GM19438 (cell line): ENCODE results near the gene TBC1D20.

Experiments used
- ATAC-seq: cut with Tn5 transposase; IDR thresholded peaks from one replicate; pipeline ENCODE4 v1.9.1; 2021; ENCODE audit warnings: low read depth; ENCODE audit not compliant: unreplicated experiment

Gene TBC1D20

DNA sequence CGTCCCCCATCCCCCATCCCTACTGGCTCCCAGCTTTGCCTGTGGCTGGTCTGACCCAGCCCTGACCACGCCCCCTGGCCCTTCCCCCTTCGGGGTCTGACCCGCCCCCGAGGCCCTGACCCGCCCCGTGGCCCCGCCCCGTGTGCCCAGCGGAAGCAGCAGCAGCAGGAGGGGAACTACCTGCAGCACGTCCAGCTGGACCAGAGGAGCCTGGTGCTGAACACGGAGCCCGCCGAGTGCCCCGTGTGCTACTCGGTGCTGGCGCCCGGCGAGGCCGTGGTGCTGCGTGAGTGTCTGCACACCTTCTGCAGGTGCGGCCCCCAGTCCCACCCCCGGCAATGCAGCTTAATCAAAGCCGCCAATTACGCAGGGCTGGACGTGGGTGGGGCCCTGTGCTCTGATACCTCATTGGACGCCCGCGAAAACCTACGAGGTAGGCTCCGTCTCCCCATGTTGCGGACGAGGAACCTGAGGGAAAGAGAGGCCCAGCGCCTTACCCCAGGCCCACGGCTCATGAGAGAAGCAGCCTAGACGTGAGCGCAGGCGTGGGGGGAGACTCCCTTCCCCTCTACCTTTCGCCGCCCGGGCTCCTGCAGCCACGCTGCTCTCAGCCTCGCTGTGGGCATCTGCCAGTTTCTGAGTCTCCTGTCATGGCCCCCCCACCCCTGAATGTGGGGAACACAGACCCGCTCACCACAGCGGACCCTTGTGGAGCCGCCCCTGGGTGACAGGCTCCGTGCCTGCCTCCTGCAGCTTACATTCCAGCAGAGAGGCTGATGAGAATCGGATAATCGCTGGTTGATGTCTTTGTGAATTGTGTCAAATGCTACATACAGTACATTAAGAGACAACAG, 41.4 kb downstream of the TBC1D20 start:
- no peak for ATAC-seq

DNA sequence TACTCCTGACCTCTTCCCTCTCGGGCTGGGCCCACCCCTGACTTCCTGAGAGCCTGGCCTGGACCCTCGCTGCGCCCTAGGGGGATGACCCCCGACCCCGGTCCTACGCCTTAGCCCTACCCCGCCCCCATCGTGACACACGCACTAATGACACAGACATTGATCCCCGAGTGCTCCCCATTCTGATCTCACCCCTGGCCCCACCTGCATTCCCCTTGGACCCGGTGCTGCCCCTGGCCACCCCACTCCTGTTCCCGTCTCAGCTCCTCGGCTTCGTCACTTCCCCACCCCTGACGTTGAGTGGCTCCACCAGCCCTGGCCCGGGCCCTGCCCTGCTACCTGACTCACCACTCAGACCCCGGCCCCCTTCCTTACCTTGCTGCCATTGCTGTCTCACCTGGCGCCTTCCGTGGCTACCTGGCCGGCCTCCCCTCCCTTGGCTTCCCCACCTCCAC, 42.1 kb downstream of the TBC1D20 start:
- no peak for ATAC-seq

DNA sequence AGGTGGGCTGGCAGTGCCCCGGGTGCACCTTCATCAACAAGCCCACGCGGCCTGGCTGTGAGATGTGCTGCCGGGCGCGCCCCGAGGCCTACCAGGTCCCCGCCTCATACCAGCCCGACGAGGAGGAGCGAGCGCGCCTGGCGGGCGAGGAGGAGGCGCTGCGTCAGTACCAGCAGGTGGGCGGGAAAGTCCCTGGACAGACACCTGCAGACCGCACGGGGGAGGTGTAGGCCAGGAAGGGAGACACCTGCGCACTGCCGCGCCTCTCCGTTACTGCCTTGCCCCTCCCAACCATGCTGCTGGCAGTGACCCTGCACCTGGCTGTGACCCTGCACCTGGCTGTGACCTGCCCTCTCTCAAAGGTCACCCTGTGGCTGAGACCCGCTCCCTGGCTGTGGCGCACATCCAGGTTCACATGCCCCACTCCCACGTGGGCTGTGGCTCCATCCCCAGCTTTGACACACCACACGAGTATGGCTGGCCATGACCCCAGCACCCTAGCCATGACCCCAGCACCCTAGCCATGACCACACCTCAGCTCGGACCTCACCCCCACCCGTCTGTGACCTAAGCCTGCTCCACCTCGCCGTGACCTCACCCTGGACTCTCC, 42.7 kb downstream of the TBC1D20 start:
- no peak for ATAC-seq

DNA sequence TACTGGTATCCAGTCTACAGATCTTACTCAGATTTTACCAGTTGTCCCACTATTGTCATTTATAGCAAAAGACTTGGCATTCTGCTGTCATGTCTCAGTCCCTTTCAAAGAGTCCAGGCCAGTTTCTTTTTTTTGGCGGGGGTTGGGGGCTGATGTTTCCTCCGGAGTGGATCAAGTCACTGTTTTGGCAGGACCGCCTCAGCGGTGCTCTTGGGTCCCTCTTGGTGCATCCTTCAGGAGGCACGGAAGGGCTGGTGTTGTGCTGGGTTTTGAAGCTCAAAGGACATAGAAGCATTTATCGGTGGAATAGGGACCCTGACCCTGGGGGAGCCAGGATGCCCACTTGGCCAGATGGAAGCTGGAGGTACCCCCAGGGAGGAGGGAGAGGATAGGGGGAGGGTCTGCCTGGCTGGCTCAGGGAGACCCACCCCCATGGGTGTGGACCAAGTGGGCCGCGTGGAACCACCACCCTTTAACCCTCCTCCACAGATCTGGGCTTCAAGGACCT, 43.4 kb downstream of the TBC1D20 start:
- ATAC-seq: no peak

DNA sequence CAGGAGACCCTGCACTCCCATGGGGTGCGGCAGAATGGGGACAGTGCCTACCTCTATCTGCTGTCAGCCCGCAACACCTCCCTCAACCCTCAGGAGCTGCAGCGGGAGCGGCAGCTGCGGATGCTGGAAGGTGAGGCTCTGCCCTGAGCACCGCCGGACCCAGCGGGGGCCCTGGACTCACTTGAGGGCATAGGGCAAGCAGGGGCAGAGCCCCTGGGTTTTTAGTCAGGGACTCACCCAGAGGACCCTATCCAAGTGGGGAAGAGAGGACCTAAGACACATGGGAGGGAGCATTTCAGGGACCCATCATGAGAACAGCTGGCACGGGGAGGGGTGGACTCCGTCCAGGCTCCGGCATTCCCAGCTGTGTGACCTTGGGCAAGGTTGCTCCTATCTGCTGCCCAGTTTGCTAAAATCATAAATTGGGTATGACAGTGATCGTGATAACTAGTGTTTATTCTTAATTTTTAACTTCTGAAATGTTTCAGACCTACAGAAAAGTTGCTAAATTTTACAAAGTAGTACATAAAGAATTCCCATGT, 44.5 kb downstream of the TBC1D20 start:
- ATAC-seq: no peak

DNA sequence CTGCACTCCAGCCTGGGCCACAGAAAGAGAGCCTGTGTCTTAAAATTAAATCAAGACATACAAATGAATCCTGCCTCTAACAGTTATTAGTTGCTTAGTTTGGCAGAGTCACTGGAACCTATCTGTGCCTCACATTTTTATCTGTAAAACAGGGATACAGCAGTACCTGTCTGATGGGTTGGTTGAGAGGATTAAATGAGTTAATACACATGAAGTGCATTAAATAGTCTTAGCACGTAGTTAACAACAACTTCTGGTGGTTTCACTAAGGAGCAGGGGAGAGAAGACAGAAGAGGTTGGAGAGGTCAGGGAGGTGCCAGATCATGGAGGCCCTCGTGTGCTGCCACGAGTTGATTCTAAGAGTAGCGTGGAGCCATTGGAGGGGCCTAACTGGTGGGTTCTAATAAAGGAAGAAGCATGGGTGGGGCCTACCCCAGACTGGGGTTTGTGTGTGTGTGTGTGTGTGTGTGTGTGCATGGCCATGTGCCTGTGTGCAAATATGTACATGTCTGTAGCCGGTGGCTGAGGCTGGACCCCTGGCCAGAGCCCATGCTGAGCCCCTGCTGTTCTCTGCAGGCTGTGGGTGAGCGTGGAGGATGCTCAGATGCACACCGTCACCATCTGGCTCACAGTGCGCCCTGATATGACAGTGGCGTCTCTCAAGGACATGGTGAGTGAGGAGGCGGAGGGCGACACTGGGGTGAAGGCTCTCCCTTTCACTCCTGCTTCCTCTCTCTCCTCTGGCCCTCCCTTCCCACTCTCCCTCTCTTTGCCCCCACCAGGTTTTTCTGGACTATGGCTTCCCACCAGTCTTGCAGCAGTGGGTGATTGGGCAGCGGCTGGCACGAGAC, 45.2 kb downstream of the TBC1D20 start:
- ATAC-seq: no peak

DNA sequence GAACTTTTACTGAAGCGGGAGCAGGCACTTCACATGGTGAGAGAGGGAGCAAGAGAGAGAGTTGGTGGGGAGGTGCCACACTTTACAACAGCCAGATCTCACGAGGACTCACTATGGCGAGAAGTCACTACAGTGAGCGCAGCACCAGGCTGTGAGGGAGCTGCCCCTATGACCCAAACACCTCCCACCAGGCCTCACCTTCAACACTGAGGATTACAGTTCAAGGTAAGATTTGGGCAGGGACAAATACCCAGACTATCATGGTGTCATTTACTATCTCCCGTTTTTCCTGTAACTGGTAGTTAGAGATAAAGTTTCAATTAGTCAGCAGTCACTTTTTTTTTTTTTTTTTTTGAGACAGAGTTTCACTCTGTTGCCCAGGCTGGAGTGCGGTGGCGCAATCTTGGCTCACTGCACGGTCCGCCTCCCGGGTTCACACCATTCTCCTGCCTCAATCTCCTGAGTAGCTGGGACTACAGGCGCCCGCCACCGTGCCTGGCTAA, 46.5 kb downstream of the TBC1D20 start:
- no peak for ATAC-seq

DNA sequence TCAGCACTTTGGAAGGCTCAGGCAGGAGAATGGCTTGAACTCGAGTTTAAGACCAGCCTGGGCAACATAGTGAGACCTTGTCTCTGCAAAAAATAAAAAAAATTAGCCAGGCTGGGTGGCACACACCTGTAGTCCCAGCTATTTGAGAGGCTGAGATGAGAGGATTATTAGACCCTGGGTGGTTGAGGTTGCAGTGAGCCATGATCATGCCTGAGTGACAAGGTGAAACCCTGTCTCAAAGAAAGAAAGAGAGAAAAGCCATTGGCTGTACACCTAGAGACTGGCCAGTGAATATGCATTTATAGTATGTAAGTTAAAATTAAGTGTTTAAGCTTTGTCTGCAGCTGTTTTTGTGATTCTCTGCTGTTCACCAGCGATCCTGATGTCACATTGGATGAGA, 48.2 kb downstream of the TBC1D20 start:
- no peak for ATAC-seq

DNA sequence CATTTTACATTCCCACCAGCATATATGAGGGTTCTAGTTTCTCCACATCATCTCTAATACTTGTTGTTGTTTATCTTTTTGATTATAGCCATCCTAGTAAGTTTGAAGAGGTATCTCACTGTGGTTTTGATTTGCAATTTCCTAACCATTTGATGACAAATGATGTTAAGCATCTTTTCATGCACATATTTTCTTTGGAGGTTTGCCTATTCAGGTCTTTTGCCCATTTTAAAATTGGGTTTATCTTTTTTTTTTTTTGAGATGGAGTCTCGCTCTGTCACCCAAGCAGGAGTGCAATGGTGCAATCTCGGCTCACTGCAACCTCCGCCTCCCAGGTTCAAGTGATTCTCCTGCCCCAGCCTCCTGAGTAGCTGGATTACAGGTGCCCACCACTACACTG, 50.3 kb downstream of the TBC1D20 start:
- no peak for ATAC-seq

DNA sequence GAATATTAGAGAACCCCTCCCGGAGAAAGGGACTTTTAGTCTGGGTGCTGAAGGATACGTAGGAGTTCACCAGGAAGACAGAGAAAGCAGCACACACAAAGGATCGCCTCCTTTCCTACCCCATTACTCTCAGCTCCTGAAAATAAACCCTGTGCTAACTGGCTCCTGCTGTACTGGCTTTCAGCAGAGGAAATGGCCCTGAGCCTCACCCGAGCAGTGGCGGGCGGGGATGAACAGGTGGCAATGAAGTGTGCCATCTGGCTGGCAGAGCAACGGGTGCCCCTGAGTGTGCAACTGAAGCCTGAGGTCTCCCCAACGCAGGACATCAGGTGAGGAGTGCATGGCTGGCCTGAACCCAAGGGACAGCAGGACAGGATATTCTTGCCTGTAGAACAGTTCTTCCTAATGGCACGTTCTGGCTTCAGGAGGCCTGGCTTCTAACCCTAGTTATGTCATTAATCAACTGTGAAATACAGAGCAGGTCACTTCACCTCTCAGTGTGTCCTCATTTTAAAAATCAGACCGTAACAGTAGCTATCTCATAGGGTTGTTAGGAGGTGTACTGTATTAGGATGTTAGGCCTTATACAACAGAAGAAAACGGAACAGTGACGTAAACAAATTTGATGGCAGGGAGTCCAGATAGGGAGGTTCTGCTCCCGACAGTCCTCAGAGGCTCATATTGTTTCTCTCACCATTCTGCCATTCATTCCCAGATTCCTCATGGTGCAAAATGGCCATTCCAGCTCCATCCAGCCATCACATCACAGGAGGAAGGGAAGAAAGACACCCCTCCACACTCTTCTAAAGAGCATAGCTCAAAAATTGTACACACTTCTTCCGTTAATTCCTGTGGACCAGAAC, 52.4 kb downstream of the TBC1D20 start:
- no peak for ATAC-seq

DNA sequence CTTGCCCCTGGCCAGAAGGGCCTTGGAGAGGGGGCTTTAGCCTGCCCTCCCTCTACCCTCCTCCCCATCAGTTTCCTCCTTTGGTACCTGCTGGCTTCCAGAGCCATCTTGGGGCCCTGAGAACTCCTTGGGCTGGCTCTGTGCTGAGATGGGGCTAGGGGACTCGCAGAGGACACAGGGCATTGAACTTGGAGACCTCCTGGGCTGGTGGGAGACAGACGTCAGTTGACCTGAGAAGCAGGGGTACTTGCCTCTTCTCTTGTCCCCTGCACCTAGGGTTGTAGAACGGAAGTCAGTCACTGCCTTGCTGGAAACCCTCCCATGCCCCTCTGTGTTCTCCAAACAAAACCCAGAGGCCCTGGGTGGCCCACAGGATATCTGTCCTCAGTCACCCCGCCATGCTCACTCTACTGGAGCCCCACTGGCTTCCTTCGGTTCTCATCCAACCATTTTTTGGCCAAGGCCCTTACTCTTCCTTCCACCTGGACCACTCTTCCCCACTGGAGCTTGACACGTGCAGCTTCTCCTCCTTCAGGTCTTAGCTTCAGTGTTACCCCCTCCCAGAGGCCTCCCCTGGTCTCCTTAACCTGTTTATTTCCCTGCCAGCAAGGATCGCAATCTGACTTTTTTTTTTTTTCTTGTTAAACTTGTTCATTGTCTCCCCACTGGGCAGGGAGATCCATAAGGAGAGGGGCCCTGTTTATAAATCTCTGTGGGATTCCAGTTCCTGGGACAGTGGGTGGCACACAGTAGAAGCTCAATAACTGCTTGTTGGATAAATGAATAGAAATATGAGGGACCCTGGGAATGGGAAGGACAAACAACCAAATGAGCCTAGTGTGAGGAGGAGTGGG, 53.3 kb downstream of the TBC1D20 start:
- peak; percentile 12 for ATAC-seq

DNA sequence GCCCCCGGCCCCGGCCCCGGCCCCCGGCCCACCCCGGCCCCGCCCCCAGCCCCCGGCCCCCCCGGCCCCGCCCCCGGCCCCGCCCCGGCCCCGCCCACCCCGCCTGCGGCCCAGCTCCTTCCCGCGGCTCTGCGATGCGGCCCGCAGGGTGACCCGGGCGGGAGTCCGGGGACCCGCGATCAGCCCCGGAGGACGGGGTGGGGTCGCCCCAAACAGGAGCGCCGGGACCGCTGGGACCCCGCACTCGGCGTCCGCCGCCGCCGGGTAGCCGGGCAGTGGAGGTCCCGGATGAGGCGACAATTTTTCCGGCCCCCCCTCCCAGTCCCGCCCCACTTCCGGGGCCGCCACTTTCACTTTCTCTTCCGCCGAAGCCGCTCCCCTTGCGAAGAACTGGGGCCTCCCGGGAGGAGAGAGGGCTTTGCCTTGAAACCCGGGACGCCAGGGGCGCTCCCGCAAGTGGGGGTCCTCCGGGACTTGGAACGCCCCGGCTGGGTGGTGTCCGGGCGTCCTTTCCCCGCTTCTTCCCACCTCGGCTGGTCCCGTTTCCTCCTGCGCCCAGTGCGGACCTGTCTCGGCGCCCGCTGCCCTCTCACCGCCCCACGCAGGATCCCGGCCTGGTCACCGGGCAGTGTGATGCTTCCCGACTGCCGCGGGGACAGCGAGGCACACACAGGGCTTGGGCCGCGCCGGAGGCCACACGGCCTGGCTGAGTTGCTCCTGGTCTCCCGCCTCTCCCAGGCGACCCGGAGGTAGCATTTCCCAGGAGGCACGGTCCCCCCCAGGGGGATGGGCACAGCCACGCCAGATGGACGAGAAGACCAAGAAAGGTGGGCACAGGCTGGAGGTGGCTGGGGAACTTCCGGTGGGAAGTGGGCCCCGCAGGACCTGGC, 54.1 kb downstream of the TBC1D20 start, which contains the start of gene RBCK1:
TSS of gene RBCK1 (plus strand) at position 347 of the 890 bp plus-strand sequence. CDS start at position 806, 459 bp downstream.
- peak; percentile 48 for ATAC-seq

DNA sequence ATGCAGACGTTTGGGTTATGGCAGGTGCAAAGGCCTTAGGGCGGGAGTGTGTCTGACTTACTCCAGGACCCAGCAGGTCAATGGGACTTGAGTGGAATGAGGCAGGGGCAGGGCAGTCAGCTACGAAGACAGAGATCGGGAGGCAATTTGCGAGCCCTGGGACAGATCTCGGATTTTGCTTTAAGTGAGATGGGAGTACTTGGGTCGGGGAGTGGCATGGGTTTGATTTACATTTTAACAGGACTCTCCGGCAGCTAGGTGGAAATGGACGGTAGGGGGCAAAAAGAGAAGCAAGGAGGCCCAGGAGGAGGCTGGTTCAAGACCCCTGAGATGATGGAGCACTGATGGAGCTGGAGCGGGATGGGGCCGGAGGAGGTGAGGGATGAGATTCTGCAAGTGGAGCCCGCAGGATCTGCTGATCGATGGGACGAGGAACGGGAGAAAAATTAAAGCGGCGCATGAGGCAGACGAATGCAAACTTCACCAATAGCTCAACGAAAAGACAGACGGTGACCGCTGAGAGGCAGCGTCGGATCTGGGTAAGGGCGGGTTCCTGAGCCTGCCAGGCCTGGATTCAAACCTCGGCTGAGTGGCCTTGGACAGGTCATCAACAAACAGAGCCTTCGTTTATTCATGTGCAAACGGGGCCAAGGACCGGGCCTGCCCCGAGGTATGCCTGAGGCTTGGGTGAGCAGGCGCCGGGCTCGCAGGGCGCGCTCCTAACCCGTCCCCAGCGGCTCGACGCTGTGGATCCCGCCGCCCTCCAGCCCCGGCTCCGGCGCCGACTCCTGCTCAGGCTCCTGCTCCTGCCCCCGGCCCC, 55.0 kb downstream of the TBC1D20 start:
- peak; percentile 47 for ATAC-seq

DNA sequence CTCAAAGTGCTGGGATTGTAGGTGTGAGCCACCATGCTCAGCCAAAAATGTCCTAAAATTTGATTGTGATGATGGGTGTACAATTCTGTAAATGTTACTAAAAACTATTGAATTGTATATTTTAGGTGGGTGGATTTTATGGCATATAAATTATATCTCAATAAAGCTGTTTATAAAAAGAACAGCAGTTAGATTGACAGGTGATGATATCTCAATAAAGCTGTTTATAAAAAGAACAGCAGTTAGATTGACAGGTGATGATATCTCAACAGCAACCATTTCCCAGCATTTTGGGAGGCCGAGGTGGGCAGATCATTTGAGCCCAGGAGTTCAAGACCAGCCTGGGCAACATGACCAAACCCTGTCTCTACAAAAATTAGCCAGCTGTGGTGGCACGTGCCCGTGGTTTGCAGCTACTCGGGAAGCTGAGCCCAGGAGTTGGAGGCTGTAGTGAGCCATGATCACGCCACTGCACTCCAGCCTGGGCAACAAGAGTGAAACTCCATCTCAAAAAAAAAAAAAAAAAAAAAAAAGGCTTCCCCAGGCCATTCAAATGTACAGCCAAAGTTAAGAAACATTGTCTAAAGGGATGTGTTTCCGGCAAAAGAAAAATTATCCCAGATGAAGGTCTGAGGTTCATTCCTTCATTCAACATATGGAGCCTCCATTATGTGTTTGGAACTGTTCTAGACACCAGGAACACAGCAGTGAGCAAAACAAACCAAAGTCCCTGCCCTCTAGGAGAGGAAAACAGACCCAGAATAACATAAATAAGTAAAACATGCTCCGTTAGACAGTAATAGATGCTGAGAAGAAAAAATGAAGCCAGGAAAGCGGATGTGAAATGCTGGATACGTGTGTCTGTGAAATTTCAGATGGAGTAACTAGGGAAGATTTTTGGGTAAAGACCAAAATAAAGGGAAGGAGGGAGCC, 55.9 kb downstream of the TBC1D20 start:
- ATAC-seq: no peak

DNA sequence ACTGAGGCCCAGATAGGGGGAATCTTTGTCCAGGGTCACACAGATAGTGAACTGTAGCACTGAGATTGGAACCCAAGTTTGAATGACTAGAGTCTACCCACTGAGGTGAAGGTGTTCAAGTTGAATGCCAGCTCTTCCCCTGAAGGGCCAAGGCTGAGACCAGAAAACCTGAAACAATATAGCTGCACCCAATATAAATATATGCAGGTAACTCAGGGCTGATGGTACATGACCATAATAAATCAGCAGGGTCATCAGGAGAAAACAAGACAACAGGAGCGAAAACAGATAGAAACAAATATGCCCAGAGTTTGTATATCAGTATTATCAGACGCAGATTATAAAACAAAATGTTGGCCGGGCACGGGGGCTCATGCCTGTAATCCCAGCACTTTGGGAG, 58.2 kb downstream of the TBC1D20 start:
- no peak for ATAC-seq

DNA sequence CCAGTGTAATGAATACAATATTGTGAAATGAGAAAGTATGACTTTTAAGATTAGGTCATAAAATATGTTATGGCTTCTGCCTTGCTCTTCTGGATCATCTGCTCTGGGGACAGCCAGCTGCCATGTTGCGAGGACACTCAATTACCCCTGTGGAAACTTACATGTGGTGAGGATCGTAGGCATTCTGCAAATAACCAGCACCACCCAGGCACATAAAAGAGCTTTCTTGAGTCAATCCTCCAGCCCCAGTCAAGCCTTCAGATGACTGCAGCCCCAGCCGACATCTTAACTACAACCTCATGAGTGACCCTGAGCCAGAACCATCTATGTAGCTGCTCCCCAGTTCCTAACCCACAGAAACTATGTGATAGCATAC, 58.8 kb downstream of the TBC1D20 start:
- no peak for ATAC-seq
